Glutamatergic neuron (in vitro differentiated cells): ENCODE results near the gene ACTR3C. TPM values are rescaled to one million over a fixed set of nuclear protein-coding genes. Genes with fewer than 3 reads are reported as not detected.
A peak's percentile ranks its signal among the peaks of the same experiment; 100 is the strongest.

Experiments used
- DNase-seq: peaks from one replicate; pipeline ENCODE4 v3.0.0; 2022
- H3K27ac Mint-ChIP-seq: one replicate; pipeline ENCODE4 v1.8.0; 2020; ENCODE audit warnings: mild to moderate bottlenecking, mixed read lengths, inconsistent platforms; ENCODE audit not compliant: unreplicated experiment
- H3K27me3 Mint-ChIP-seq: one replicate; pipeline ENCODE4 v1.8.0; 2020; ENCODE audit warnings: mild to moderate bottlenecking, moderate library complexity, mixed read lengths, inconsistent platforms; ENCODE audit not compliant: unreplicated experiment
- H3K36me3 Mint-ChIP-seq: one replicate; pipeline ENCODE4 v1.8.0; 2020; ENCODE audit warnings: mild to moderate bottlenecking, mixed read lengths, inconsistent platforms; ENCODE audit not compliant: unreplicated experiment
- H3K4me1 Mint-ChIP-seq: one replicate; pipeline ENCODE4 v1.8.0; 2020; ENCODE audit warnings: mild to moderate bottlenecking, low read depth, mixed read lengths, inconsistent platforms; ENCODE audit not compliant: unreplicated experiment
- H3K4me3 Mint-ChIP-seq: one replicate; pipeline ENCODE4 v1.8.0; 2020; ENCODE audit warnings: mild to moderate bottlenecking, mixed read lengths, inconsistent platforms; ENCODE audit not compliant: unreplicated experiment
- H3K9me3 Mint-ChIP-seq: one replicate; pipeline ENCODE4 v1.8.0; 2020; ENCODE audit warnings: mild to moderate bottlenecking, moderate library complexity, mixed read lengths, inconsistent platforms; ENCODE audit not compliant: unreplicated experiment
- CTCF ChIP-seq: fragments of 200-600 bp; sonication (generic); IDR thresholded peaks from one replicate; pipeline ENCODE4 v1.5.0; 2021; ENCODE audit not compliant: partially characterized antibody, unreplicated experiment
- total RNA-seq: library from RNA; stranded (reverse); fragmentation: NEBNext Ultra II Directional; extraction: Animal tissue kit (Norgen Biotek cat#: 25700); gene quantifications from one replicate; pipeline ENCODE4 v1.2.1, GENCODE V29; 2021; ENCODE audit not compliant: unreplicated experiment

The ACTR3C gene
- total RNA-seq, 1 donor from 2014 or later, result not detected

GRCh38 chr7:150325901-150326300 lies 2.6 kb upstream of the ACTR3C start:
- TF ChIP-seq CTCF, result no peak
- no peak for DNase-seq
- Mint-ChIP-seq H3K27ac (no peak overlapping the region), H3K9me3 (no peaks in the 10 kb centered on the region), H3K4me3 (no peak overlapping the region), H3K36me3 (no peaks in the 10 kb centered on the region), H3K4me1 (peaks cover 3% of the 10 kb centered on the region), H3K27me3 (peaks cover 7% of the 10 kb centered on the region)

- Mint-ChIP-seq H3K27me3 (peaks cover 7% of the 10 kb centered on the region), H3K27ac (no peak overlapping the region), H3K4me1 (peaks cover 3% of the 10 kb centered on the region), H3K36me3 (no peaks in the 10 kb centered on the region), H3K9me3 (no peaks in the 10 kb centered on the region), H3K4me3 (peak overlapping the region; percentile 89)
- no peak for DNase-seq
- no peak for TF ChIP-seq CTCF
These were observed 1.8 kb upstream of the ACTR3C start for GRCh38 chr7:150325110-150325611.

GRCh38 chr7:150324373-150324961 lies 1.1 kb upstream of the ACTR3C start:
- H3K36me3 Mint-ChIP-seq, result no peaks in the 10 kb centered on the region
- peak overlapping the region; percentile 89 for H3K4me3 Mint-ChIP-seq
- H3K27ac Mint-ChIP-seq, result no peak overlapping the region
- no peaks in the 10 kb centered on the region for H3K9me3 Mint-ChIP-seq
- no peak for TF ChIP-seq CTCF
- H3K4me1 Mint-ChIP-seq, result peaks cover 3% of the 10 kb centered on the region
- DNase-seq, result no peak
- H3K27me3 Mint-ChIP-seq, result peaks cover 7% of the 10 kb centered on the region

- Mint-ChIP-seq H3K27me3 (peaks cover 7% of the 10 kb centered on the region), H3K27ac (peak overlapping the region; percentile 23), H3K9me3 (no peaks in the 10 kb centered on the region), H3K36me3 (no peaks in the 10 kb centered on the region), H3K4me1 (peaks cover 3% of the 10 kb centered on the region), H3K4me3 (peak overlapping the region; percentile 89)
- no peak for TF ChIP-seq CTCF
- no peak for DNase-seq
These were observed 482 bp upstream of the ACTR3C start for GRCh38 chr7:150323682-150324372.

- TF ChIP-seq CTCF, result no peak
- peaks cover 5% of the 10 kb centered on the region for H3K27me3 Mint-ChIP-seq
- no peaks in the 10 kb centered on the region for H3K36me3 Mint-ChIP-seq
- H3K9me3 Mint-ChIP-seq, result no peaks in the 10 kb centered on the region
- peak overlapping the region; percentile 82 for H3K4me3 Mint-ChIP-seq
- no peak for DNase-seq
- peaks cover 3% of the 10 kb centered on the region for H3K4me1 Mint-ChIP-seq
- H3K27ac Mint-ChIP-seq, result no peak overlapping the region
These were observed 1.1 kb downstream of the ACTR3C start for GRCh38 chr7:150322114-150322832.
